Stimulated activated CD4-positive, alpha-beta T cell treated with anti-CD3 and anti-CD28 coated beads, Interleukin-4, amount 100 ng/mL, for 24 hours (primary cell): ENCODE data around the gene ADCY1.
"Not testable (repeated sequence)": the region's sequence is repeated elsewhere in the genome, so short reads cannot be mapped to it uniquely, and the experiment has no call there.

Experiments
- DNase-seq: peaks from one replicate; pipeline ENCODE4 v3.0.0-alpha.2; 2020

ADCY1 gene

DNA sequence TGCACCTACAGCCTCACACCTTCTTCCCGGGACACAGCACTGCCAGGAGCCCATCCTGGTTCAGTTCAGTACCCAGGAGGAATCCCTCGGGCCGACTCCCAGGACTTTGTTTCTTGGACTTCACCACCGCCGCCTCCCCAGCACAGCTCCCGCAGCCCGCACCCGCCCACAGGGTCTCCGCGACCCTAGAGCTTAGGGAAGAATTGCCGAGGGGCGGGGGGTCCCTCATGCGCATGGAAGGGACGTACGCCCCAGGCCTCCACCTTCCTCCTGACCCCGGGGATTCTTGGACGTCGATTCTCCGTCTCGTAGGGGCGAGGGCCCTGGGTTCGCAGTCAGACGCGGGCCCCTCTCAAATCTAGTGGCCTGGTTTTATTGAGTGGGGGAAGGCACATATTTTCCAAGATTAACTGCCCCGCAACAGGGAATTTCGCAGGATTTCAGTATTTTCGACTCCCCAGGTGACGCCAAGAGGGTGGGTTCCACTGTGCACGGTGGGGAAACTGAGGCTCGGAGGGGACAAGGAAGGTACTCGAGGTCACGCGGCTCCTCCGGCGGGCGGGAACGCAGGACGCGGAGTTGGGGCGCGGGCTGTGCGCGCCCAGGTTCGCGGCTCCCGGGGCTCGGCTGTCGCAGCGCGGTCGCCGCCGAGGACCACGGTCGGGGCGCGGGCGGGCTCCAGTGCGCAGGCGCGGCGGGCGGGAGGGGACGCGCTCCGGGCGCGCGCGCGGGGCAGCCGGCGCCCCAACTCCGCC, at the start of gene ADCY1:
ADCY1 (plus strand) TSS at position 708 of the 755 bp plus-strand sequence. CDS start 176 bp downstream, outside the sequence.
- no peak for DNase-seq

GRCh38 chr7:45524445-45524844, 49.7 kb upstream of the ADCY1 start:
- DNase-seq, result no peak

DNA sequence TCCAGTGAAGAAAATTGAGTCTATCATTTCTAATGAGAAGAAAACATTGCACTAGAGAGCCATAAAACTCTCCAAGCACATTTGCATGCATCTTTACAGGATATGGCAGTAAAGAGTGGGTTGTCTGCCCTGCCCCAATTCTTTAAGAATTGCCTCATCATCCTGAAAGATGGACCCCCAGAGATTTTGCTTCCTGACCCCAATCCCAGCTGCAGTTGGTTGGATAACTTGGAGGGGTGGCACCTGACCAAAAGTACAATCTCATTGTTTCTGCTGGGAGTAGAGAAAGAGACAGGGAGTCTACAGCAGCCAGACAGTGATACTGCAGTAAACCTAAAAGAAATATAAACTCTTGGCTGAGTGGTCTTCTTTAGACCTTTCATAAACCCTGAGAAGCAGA, 49.1 kb upstream of the ADCY1 start:
- no peak for DNase-seq

- no peak for DNase-seq
Measured at GRCh38 chr7:45543473-45543872, 30.7 kb upstream of the ADCY1 start.

DNA sequence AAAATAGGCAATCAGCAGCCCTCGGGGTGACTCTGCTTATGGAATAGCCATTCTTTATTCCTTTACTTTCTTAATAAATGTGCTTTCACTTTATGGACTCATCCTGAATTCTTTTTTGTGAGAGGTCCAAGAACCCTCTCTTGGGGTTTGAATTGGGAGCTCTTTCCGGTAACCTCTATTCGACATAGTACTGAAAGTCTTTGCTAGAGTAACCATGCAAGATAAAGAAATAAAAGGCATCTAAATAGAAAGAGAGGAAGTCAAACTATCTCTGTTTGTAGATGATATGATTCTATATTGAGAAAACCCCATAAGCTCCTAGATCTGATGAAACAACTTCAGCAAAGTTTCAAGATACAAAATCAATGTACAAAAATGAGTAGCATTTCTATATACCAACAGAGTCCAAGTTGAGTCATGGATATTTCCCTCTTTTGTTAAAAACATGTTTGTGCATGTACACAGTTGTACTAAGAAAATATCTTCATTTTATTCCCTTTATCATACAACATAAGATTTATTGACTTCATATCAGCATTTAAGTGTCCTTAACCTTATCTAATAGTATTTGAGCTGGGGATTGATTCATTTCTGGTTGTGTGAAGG, 29.0 kb upstream of the ADCY1 start:
- DNase-seq, result not testable (repeated sequence)

DNA sequence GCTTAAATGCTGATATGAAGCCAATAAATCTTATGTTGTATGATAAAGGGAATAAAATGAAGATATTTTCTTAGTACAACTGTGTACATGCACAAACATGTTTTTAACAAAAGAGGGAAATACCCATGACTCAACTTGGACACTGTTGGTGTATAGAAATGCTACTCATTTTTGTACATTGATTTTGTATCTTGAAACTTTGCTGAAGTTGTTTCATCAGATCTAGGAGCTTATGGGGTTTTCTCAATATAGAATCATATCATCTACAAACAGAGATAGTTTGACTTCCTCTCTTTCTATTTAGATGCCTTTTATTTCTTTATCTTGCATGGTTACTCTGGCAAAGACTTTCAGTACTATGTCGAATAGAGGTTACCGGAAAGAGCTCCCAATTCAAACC, 25.3 kb upstream of the ADCY1 start:
- not testable (repeated sequence) for DNase-seq

DNA sequence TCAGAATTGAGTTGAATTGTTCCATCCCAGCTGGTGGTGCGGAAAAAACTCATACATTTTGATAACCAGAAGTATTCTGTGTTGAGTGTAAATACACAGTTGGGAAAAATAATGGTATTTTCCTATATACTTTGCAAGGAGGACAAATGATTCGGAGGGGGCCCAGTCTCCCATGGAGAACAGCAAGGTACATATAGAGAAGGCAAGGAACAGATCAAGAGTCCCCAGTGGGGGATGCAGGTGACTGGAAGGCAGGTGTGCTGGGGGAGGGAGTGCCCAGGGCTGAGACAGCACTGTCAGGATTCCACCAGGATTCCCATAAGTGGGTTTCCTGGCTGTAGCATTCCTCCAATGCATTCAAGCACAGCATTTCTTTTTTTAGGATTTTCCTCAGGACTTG, 10.8 kb upstream of the ADCY1 start:
- no peak for DNase-seq

DNA sequence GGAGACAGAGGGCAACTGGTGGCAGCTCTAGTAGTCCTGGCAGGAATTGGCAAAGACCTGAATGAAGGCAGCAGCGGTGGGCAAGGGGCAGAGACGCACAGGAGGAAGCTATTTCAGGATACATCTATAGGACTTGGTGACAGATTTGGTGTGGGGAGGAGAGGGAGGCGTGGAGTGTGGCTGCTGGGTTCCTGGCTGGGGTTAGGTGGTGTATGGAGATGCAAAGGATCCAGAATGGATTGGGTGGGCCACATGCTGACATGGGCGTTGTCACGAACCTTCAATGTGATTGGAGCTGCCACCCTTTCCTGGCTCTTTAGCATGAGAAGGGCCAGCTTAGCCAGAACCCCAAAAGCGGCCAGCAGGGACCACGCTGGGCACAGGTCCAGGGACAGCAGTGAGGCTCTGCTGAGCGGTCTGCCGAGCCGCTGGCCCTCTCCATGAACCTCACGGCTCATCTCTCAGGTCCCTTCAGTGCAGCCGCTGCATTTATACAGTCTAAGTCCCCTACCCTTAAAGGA, 10.2 kb upstream of the ADCY1 start:
- no peak for DNase-seq

GRCh38 chr7:45564485-45564884, 9.7 kb upstream of the ADCY1 start:
- DNase-seq, result no peak

GRCh38 chr7:45564886-45565455, 9.2 kb upstream of the ADCY1 start:
- no peak for DNase-seq

DNA sequence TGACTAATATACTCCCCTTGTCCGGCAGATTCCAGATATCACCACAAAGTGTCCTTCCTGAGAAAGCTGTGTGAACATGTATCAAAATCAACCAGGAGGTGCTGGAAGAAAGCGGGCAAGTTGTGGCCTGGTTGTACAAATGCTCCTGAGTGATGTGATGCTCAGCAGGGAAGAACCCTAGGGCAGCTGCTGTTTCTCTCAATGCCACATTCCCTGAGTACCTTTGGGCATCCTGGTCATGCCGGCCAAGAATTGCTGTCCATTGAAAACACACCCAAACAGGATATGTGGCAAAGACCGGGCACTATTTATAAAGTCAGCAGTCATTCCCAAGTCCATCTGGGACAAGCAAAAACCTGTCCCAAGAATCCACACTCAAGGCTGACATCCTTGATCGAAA, 7.8 kb upstream of the ADCY1 start:
- DNase-seq, result no peak

- no peak for DNase-seq
Measured at GRCh38 chr7:45566961-45567360, 7.2 kb upstream of the ADCY1 start.

GRCh38 chr7:45567713-45568112, 6.5 kb upstream of the ADCY1 start:
- DNase-seq, result no peak

DNA sequence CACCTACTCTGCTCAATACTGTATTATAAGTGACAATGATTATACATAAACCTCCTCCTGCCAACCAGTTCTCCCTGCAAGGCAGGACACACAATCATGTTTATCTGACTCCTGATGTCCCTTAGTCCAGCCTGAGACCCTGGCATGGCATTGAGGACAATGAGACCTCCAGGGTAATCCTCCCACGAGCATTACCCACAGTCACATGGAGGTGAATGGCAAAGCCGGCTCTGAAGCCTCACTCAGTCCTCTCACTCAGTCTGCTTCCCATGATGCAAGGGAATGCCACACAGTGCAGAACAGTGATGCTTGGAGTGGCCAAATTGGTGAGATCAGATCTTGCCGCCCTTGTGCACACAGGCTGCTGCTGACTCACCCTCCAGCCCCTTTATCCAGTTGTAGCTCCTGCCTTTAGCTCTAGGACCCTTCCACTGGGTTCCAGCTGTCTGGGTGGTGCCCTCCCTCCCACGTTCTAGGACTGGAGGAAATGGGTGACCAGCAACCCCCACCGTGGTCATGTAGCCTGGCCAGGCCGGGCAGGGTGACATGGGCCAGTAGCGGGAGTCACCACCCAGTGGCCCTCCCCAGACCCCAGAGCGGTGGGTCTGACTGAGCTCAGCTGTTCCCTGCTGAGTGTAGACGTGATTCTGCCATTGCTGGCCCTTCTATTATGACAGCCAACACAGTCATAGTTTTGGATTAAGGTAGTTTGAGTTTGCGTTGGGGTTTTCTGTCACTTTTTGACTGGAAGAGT, 5.5 kb upstream of the ADCY1 start:
- DNase-seq, result no peak

GRCh38 chr7:45569290-45569685, 4.9 kb upstream of the ADCY1 start:
- no peak for DNase-seq

DNA sequence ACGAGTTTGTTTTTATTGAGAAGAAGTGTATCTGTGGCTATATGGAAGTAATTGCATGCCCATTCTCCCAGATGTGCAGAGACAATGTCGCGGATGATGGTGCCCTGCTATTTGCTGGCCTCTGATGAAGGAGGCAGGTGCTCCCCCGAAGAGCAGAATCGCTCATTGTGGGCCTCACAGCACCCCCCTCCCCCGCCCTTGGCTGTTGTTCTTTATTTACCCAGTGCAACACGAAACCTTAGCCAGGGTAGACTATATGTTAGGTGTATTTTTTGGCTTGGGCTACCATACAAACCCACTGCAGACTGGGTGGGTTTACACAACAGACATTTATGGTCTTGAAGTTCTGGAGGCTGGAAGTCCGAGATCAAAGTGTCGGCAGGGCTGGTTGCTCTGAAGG, 3.4 kb upstream of the ADCY1 start:
- no peak for DNase-seq

DNA sequence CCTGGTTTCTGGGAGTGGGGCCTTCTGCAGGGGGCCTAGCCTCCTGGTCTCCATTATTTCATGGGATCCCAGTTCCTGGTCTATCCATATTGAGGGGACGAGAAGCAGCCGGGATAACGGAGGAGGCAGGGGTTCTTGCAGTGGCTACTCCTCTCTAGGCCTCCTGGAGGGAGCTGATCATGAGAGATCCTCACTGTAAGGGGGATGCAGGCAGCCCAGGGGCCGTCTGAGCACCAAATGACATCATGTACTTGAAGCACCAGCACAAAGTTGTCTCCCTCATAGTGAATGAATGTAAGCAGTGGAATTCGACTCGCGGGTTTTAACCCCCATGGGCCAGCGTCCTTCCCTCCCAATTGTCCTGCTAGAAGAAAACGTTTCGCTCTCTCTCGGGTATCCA, 964 bp upstream of the ADCY1 start:
- DNase-seq, result no peak

DNA sequence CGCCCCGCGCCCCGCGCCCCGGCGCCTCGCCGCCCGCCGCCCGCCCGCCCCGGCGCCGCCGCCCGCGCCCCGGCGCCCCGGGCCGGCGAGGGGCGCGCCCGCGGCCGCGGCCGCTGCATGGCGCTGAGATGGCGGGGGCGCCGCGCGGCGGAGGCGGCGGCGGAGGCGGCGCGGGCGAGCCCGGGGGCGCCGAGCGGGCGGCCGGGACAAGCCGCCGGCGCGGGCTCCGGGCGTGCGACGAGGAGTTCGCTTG, 174 bp downstream of the ADCY1 start:
- DNase-seq, result no peak

- no peak for DNase-seq
Measured at GRCh38 chr7:45574669-45575500, 717 bp downstream of the ADCY1 start.

- no peak for DNase-seq
Measured at GRCh38 chr7:45575501-45576248, 1.5 kb downstream of the ADCY1 start.

- no peak for DNase-seq
Measured at GRCh38 chr7:45576249-45576929, 2.2 kb downstream of the ADCY1 start.
